ENCODE results near the gene NOBOX. TPM values are rescaled to one million over a fixed set of nuclear protein-coding genes. Genes with fewer than 3 reads are reported as not detected.

NOBOX gene
- polyA plus RNA-seq, 5 donors: not detected

Other genes starting within 250 kb of the NOBOX start
- 10 to 100 TPM in 1 of 5 donors, 1 to 10 TPM in 4; 1.3 to 19.4 (median 7.2) TPM for gene CTAGE4, start 220.2 kb downstream of the NOBOX start, polyA plus RNA-seq (ENCODE audit: insufficient read depth in 1 of 5, insufficient read length in 5 of 5, low replicate concordance in 1 of 5)
- gene ARHGEF35, start 207.9 kb downstream of the NOBOX start, polyA plus RNA-seq (ENCODE audit: insufficient read depth in 1 of 5, insufficient read length in 5 of 5, low replicate concordance in 1 of 5): 10 to 100 TPM in 4 of 5 donors, 1 to 10 TPM in 1; 9.0 to 17.7 (median 15.8) TPM
- gene OR2A42, start 164.1 kb downstream of the NOBOX start, polyA plus RNA-seq (ENCODE audit: insufficient read depth in 1 of 5, insufficient read length in 5 of 5, low replicate concordance in 1 of 5): 1 to 10 TPM; 1.9 to 5.2 (median 2.4) TPM
- gene OR2A7, start 138.9 kb downstream of the NOBOX start, polyA plus RNA-seq (ENCODE audit: insufficient read depth in 1 of 5, insufficient read length in 5 of 5, low replicate concordance in 1 of 5): 10 to 100 TPM in 4 of 5 donors, 1 to 10 TPM in 1; 9.3 to 26.0 (median 13.8) TPM
- gene CTAGE8, start 134.4 kb downstream of the NOBOX start, polyA plus RNA-seq (ENCODE audit: insufficient read depth in 1 of 5, insufficient read length in 5 of 5, low replicate concordance in 1 of 5): 1 to 10 TPM; 3.8 to 9.6 (median 5.8) TPM
- 1 to 10 TPM in 4 of 5 donors, under 1 TPM in 1; 0.67 to 1.5 (median 1.4) TPM for gene OR2A1, start 91.3 kb downstream of the NOBOX start, polyA plus RNA-seq (ENCODE audit: insufficient read depth in 1 of 5, insufficient read length in 5 of 5, low replicate concordance in 1 of 5)
- 10 to 100 TPM; 10.6 to 30.5 (median 20.3) TPM for gene ARHGEF5, start 48.3 kb downstream of the NOBOX start, polyA plus RNA-seq (ENCODE audit: insufficient read depth in 1 of 5, insufficient read length in 5 of 5, low replicate concordance in 1 of 5)